ENCODE measurements around the gene LMNTD2.

The LMNTD2 gene, protein sequence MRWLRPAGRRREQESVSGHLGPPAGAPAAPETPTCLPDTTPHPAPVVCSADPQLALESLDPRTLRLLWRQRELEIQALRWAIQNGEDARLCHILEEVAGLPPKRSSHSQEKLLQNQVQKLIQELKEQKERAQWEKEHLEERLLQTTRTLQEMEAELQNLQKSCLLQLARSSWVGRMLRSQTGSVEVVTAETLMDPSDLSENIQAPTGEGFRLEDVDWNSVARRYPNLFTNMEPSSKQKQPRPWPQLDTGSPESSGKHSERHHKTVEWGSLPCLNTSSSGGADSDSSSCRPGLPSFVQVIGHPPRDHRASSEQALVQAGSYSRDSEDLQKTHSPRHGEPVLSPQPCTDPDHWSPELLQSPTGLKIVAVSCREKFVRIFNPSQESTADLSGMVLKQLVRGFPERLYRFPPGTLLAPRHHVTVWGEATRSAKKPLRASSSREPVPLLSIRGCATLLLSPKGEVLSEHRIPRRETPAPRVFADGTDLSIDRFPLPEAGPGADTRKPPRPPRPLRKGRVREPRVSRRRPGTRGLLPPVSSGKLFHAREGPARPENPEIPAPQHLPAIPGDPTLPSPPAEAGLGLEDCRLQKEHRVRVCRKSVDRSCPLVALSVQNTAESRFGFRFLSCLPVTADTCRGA

DNA sequence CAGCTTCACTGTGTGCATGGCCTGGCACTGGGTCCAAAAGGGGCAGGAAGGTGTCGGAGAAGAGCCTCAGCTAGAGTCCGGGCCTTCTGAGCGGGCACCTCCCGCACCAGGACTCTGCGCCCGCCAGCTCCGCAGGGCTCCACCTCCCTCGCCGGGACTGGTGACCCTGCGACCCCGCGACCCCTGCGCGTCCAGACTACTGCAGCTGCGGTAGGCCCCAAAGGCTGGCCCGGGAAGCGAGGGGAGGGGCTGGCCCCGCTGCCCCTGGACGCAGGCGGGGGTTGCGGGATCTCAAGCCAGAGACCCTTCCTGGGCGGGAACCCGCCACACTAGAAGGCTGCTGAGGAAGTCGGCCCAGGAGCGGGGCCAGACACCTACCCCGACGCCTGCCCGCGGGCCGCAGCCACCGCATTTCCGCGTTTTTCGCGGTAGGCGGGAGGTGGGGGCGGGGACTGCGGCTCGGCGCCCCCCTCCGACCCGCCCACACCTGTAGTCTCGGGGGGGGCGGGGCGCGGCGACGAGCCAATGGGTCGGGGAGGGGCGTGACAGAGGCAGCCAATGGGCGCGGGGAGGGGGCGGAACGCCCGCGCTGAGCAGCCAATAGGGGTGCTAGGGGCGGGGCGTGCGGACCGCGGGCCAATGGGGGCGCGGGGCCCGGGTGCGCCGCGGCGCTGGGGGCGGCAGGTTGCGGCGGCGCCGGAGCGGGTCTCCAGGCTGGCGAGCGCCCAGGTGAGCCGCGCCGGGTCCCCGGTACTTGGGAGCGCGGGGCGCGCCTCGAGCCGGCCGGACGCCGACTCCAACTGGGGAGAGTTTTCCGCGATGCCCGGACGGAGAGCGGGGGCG, at the start of gene LMNTD2, which contains the start of gene RASSF7:
Gene LMNTD2 (minus strand): TSS at position 434 of the 843 bp plus-strand sequence. CDS start 22 bp downstream, at position 412.
Gene RASSF7 (plus strand): TSS at position 666 of the 843 bp plus-strand sequence. CDS start 799 bp downstream, outside the sequence.
- Histone ChIP-seq H3K9me3 (ENCODE audit: control insufficient read depth in 2 of 2, low read length in 2 of 2) (no peaks in the 10 kb centered on the region), H3K27ac (ENCODE audit: low read depth in 2 of 2, low read length in 2 of 2) (peak within 1 kb of the TSS; percentile 98 to 99), H3K4me1 (ENCODE audit: control insufficient read depth in 2 of 2, insufficient read depth in 2 of 2, low read length in 2 of 2) (peaks cover 29 to 36% of the 10 kb centered on the region in 2 donors), H3K9ac (ENCODE audit: low read depth in 1 of 2, low read length in 2 of 2) (peak within 1 kb of the TSS; percentile 84 to 99), H3K27me3 (ENCODE audit: control insufficient read depth in 2 of 2, insufficient read depth in 2 of 2, low read length in 2 of 2) (peaks cover 4 to 6% of the 10 kb centered on the region in 2 donors), H3K4me3 (ENCODE audit: low read length in 2 of 2) (peak within 1 kb of the TSS; percentile 77 to 78), H3K36me3 (ENCODE audit: control insufficient read depth in 2 of 2, insufficient read depth in 2 of 2, low read length in 2 of 2) (peaks cover 12 to 18% of the 10 kb centered on the region in 2 donors)

DNA sequence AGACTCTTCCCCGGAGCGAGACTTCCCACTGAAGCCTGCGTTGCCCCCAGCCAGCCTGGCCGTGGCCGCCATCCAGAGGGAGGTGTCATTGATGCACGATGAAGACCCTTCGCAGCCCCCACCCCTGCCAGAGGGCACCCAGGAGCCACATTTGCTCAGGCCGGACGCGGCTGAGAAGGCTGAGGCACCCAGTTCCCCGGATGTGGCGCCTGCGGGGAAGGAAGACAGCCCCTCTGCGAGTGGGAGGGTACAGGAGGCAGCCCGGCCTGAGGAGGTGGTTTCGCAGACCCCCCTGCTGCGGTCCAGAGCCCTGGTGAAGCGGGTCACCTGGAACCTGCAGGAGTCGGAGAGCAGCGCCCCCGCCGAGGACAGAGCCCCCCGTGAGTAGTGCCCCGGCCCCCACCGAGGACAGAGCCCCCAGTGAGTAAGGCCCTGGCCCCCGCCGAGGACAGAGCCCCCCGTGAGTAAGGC, 48.8 kb upstream of the LMNTD2 start:
- no peaks in the 10 kb centered on the region for H3K9me3 ChIP-seq (ENCODE audit: control insufficient read depth in 2 of 2, low read length in 2 of 2)
- peaks cover 75 to 79% of the 10 kb centered on the region in 2 donors for H3K36me3 ChIP-seq (ENCODE audit: control insufficient read depth in 2 of 2, insufficient read depth in 2 of 2, low read length in 2 of 2)
- peaks cover 20 to 30% of the 10 kb centered on the region in 2 donors for H3K4me1 ChIP-seq (ENCODE audit: control insufficient read depth in 2 of 2, insufficient read depth in 2 of 2, low read length in 2 of 2)
- H3K9ac ChIP-seq (ENCODE audit: low read depth in 1 of 2, low read length in 2 of 2) = no peak overlapping the region
- H3K27me3 ChIP-seq (ENCODE audit: control insufficient read depth in 2 of 2, insufficient read depth in 2 of 2, low read length in 2 of 2) = no peaks in the 10 kb centered on the region
- no peak overlapping the region for H3K27ac ChIP-seq (ENCODE audit: low read depth in 2 of 2, low read length in 2 of 2)
- H3K4me3 ChIP-seq (ENCODE audit: low read length in 2 of 2) = no peak overlapping the region

DNA sequence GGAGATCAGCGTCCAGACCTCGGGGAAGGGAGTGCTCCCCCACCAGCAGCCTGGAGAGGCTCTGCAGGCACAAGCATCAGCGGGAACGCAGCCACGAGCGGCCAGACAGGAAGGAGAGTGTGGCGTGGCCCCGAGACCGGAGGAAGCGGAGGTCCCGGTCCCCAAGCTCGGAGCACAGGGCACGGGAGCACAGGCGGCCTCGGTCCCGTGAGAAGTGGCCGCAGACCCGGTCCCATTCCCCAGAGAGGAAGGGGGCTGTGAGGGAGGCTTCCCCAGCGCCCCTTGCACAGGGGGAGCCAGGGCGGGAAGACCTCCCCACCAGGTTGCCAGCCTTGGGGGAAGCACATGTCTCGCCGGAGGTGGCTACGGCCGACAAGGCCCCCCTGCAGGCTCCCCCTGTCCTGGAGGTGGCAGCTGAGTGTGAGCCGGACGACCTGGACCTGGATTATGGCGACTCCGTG, 48.3 kb upstream of the LMNTD2 start:
- Histone ChIP-seq H3K27ac (ENCODE audit: low read depth in 2 of 2, low read length in 2 of 2) (no peak overlapping the region), H3K27me3 (ENCODE audit: control insufficient read depth in 2 of 2, insufficient read depth in 2 of 2, low read length in 2 of 2) (no peaks in the 10 kb centered on the region), H3K36me3 (ENCODE audit: control insufficient read depth in 2 of 2, insufficient read depth in 2 of 2, low read length in 2 of 2) (peaks cover 79 to 84% of the 10 kb centered on the region in 2 donors)

DNA sequence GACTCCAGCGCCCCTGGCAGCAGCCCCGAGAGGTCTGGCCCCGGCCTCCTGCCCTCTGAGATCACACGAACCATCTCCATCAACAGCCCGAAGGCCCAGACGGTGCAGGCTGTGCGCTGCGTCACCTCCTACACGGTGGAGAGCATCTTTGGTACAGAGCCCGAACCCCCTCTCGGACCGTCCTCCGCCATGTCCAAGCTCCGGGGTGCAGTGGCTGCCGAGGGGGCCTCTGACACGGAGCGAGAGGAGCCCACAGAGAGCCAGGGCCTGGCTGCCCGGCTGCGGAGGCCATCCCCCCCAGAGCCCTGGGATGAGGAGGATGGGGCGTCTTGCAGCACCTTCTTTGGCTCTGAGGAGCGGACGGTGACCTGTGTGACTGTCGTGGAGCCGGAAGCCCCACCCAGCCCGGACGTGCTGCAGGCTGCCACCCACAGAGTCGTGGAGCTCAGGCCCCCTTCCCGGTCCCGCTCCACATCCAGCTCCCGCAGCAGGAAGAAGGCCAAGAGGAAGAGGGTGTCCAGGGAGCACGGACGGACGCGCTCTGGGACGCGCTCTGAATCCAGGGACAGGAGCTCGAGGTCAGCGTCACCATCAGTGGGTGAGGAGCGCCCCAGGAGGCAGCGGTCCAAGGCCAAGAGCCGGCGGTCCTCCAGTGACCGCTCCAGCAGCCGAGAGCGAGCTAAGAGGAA, 47.6 kb upstream of the LMNTD2 start:
- Histone ChIP-seq H3K4me3 (ENCODE audit: low read length in 2 of 2) (no peak overlapping the region), H3K27me3 (ENCODE audit: control insufficient read depth in 2 of 2, insufficient read depth in 2 of 2, low read length in 2 of 2) (no peaks in the 10 kb centered on the region), H3K36me3 (ENCODE audit: control insufficient read depth in 2 of 2, insufficient read depth in 2 of 2, low read length in 2 of 2) (peaks cover 79 to 85% of the 10 kb centered on the region in 2 donors), H3K9ac (ENCODE audit: low read depth in 1 of 2, low read length in 2 of 2) (no peak overlapping the region), H3K9me3 (ENCODE audit: control insufficient read depth in 2 of 2, low read length in 2 of 2) (no peaks in the 10 kb centered on the region), H3K4me1 (ENCODE audit: control insufficient read depth in 2 of 2, insufficient read depth in 2 of 2, low read length in 2 of 2) (peaks cover 11 to 19% of the 10 kb centered on the region in 2 donors), H3K27ac (ENCODE audit: low read depth in 2 of 2, low read length in 2 of 2) (no peak overlapping the region)

More for the DNA sequence above, 48.3 kb upstream of the LMNTD2 start:
- H3K9ac ChIP-seq (ENCODE audit: low read depth in 1 of 2, low read length in 2 of 2) = no peak overlapping the region
- no peak overlapping the region for H3K4me3 ChIP-seq (ENCODE audit: low read length in 2 of 2)
- H3K9me3 ChIP-seq (ENCODE audit: control insufficient read depth in 2 of 2, low read length in 2 of 2) = no peaks in the 10 kb centered on the region
- peaks cover 15 to 24% of the 10 kb centered on the region in 2 donors for H3K4me1 ChIP-seq (ENCODE audit: control insufficient read depth in 2 of 2, insufficient read depth in 2 of 2, low read length in 2 of 2)

DNA sequence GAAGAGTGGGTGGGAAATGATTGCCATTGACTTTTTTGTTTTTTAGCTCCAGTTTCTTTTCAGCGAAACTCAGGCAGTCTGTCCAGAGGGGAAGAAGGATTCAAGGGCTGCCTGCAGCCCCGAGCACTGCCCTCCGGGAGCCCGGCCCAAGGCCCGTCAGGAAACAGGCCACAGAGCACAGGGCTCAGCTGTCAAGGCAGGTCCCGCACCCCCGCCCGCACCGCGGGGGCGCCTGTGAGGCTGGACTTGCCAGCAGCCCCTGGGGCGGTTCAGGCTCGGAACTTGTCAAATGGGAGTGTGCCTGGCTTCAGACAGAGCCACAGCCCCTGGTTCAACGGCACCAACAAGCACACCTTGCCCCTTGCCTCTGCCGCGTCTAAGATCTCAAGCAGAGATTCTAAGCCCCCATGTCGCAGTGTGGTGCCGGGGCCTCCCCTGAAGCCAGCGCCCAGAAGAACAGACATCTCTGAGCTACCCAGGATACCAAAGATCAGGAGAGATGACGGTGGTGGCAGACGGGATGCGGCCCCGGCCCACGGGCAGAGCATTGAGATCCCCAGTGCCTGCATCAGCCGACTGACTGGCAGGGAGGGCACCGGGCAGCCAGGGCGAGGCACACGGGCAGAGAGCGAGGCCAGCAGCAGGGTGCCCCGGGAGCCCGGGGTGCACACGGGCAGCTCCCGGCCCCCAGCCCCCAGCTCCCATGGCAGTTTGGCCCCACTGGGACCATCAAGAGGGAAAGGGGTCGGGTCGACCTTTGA, 46.7 kb upstream of the LMNTD2 start:
- H3K4me3 ChIP-seq (ENCODE audit: low read length in 2 of 2) = no peak overlapping the region
- no peak overlapping the region for H3K27ac ChIP-seq (ENCODE audit: low read depth in 2 of 2, low read length in 2 of 2)
- H3K36me3 ChIP-seq (ENCODE audit: control insufficient read depth in 2 of 2, insufficient read depth in 2 of 2, low read length in 2 of 2) = peaks cover 73 to 80% of the 10 kb centered on the region in 2 donors
- no peaks in the 10 kb centered on the region for H3K27me3 ChIP-seq (ENCODE audit: control insufficient read depth in 2 of 2, insufficient read depth in 2 of 2, low read length in 2 of 2)
- H3K9me3 ChIP-seq (ENCODE audit: control insufficient read depth in 2 of 2, low read length in 2 of 2) = no peaks in the 10 kb centered on the region
- H3K9ac ChIP-seq (ENCODE audit: low read depth in 1 of 2, low read length in 2 of 2) = no peak overlapping the region
- H3K4me1 ChIP-seq (ENCODE audit: control insufficient read depth in 2 of 2, insufficient read depth in 2 of 2, low read length in 2 of 2) = peaks cover 3 to 9% of the 10 kb centered on the region in 2 donors

DNA sequence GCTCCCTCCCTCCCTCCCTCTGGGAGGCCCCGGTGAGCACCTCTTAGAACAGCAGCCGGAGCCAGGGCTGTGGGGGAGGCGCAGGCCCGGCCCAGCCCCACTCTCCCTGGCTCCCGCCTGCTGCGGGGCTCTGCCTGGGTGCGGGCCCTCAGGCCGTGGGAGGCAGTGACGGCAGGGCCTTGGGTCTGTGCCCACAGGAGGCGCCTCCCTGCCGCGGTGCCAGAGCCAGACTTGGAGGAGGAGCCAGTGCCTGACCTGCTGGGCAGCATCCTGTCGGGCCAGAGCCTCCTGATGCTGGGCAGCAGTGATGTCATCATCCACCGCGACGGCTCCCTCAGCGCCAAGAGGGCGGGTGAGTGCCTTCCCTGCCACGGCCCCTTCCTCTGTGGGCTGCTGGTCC, 45.7 kb upstream of the LMNTD2 start:
- Histone ChIP-seq H3K27me3 (ENCODE audit: control insufficient read depth in 2 of 2, insufficient read depth in 2 of 2, low read length in 2 of 2) (no peaks in the 10 kb centered on the region), H3K4me1 (ENCODE audit: control insufficient read depth in 2 of 2, insufficient read depth in 2 of 2, low read length in 2 of 2) (peaks cover under 1 to 1% of the 10 kb centered on the region in 2 donors), H3K36me3 (ENCODE audit: control insufficient read depth in 2 of 2, insufficient read depth in 2 of 2, low read length in 2 of 2) (peaks cover 72 to 81% of the 10 kb centered on the region in 2 donors), H3K9me3 (ENCODE audit: control insufficient read depth in 2 of 2, low read length in 2 of 2) (no peaks in the 10 kb centered on the region), H3K9ac (ENCODE audit: low read depth in 1 of 2, low read length in 2 of 2) (no peak overlapping the region), H3K4me3 (ENCODE audit: low read length in 2 of 2) (no peak overlapping the region), H3K27ac (ENCODE audit: low read depth in 2 of 2, low read length in 2 of 2) (no peak overlapping the region)

DNA sequence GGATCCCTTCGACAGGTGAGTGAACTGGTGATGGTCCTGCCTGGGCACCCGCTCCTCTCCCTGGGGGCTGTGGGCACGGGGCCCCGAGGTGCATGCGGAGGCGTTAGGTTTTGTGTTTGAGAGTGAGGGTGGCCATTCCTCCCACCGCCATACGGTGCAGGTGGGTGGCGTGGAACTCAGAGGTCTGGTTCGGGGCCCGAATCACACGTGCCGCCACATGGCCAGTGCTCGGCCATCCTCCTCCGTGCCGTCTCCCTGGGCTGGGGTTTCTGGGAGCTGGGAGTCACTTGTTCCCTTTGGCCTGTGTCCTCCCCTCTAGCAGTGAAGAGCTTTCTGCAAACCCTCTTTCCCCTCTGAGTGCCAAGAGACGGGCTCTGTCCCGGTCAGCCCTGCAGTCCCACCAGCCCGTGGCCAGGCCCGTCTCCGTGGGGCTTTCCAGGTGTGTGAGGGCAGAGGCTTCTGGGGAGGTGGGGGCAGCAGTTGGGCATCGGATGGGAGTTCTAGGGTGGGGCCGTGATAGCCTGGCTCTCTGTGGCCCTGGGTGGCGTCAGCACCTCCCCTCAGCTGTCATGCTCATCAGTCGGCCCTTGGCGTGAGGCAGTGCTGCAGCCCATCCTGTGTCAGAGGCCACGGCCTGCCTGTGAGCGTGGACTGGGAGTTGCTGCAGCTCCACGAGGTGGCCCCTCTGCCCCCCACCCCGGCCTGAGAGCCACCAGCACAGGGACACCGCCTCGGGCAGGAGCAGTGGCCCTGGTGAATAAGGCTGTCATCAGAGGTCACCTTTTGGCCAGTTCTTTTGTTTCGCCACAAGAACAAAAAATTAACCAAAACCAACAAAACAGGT, 45.0 kb upstream of the LMNTD2 start:
- Histone ChIP-seq H3K9ac (ENCODE audit: low read depth in 1 of 2, low read length in 2 of 2) (no peak overlapping the region), H3K27me3 (ENCODE audit: control insufficient read depth in 2 of 2, insufficient read depth in 2 of 2, low read length in 2 of 2) (no peaks in the 10 kb centered on the region), H3K27ac (ENCODE audit: low read depth in 2 of 2, low read length in 2 of 2) (no peak overlapping the region), H3K4me1 (ENCODE audit: control insufficient read depth in 2 of 2, insufficient read depth in 2 of 2, low read length in 2 of 2) (no peaks in the 10 kb centered on the region), H3K4me3 (ENCODE audit: low read length in 2 of 2) (no peak overlapping the region), H3K9me3 (ENCODE audit: control insufficient read depth in 2 of 2, low read length in 2 of 2) (no peaks in the 10 kb centered on the region), H3K36me3 (ENCODE audit: control insufficient read depth in 2 of 2, insufficient read depth in 2 of 2, low read length in 2 of 2) (peaks cover 64 to 78% of the 10 kb centered on the region in 2 donors)

DNA sequence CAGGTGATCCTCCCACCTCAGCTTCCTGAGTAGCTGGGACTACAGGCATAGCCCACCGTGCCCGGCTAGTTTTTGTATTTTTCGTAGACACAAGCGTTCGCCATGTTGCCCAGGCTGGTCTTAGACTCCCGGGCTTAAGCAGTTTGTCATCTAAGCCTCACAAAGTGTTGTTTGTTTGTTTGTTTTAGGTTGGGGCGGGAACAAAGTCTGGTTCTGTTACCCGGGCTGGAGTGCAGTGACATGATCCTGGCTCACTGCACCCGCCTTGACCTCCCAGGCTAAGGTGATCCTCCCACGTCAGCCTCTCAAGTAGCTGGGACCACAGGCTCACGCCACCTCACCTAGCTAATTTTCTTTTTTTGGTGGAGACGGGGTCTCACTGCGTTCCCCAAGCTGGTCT, 42.6 kb upstream of the LMNTD2 start:
- Histone ChIP-seq H3K27me3 (ENCODE audit: control insufficient read depth in 2 of 2, insufficient read depth in 2 of 2, low read length in 2 of 2) (no peaks in the 10 kb centered on the region), H3K27ac (ENCODE audit: low read depth in 2 of 2, low read length in 2 of 2) (no peak overlapping the region), H3K36me3 (ENCODE audit: control insufficient read depth in 2 of 2, insufficient read depth in 2 of 2, low read length in 2 of 2) (peaks cover 54 to 78% of the 10 kb centered on the region in 2 donors), H3K4me3 (ENCODE audit: low read length in 2 of 2) (no peak overlapping the region), H3K9ac (ENCODE audit: low read depth in 1 of 2, low read length in 2 of 2) (no peak overlapping the region), H3K9me3 (ENCODE audit: control insufficient read depth in 2 of 2, low read length in 2 of 2) (no peaks in the 10 kb centered on the region), H3K4me1 (ENCODE audit: control insufficient read depth in 2 of 2, insufficient read depth in 2 of 2, low read length in 2 of 2) (no peaks in the 10 kb centered on the region)

All from mucosa of rectum (tissue), 2 donors.